Naive thymus-derived CD4-positive, alpha-beta T cell (primary cell): ENCODE data around the gene KCNIP3. TPM values are rescaled to one million over a fixed set of nuclear protein-coding genes. Genes with fewer than 3 reads are reported as not detected.
A peak's percentile ranks its signal among the peaks of the same experiment; 100 is the strongest.

Source experiments
- ATAC-seq: fragments of 150-1000 bp; cut with Tn5 transposase; 2 replicates; pipeline ENCODE4 v1.10.0; 2021; ENCODE audit warnings: mild to moderate bottlenecking, moderate library complexity
- CTCF ChIA-PET: fragments of 350-600 bp; sonication (Branson Sonifier 250); formaldehyde crosslinking; loops from one replicate; lab custom pipeline; 2021; ENCODE audit warnings: antibody characterized with exemption; lab: Charles Lee
- POLR2A ChIA-PET: fragments of 350-600 bp; sonication (Branson Sonifier 250); formaldehyde crosslinking; loops from one replicate; lab custom pipeline; 2021; ENCODE audit warnings: antibody characterized with exemption, inconsistent platforms; lab: Charles Lee
- DNase-seq, 9 donors: peaks; one replicate each; pipeline versions ENCODE4 v3.0.0 to v3.0.0-alpha.2; 2020 to 2022; ENCODE audit warnings: mixed read lengths in 1 of 9
- H3K27ac ChIP-seq: one replicate; pipeline ENCODE4 v1.7.0; 2013; ENCODE audit warnings: mild to moderate bottlenecking, low read depth, low read length, moderate library complexity
- H3K27me3 ChIP-seq, 2 donors: one replicate each; pipeline ENCODE4 v1.7.0; 2013; ENCODE audit warnings: low read length in 2 of 2, mild to moderate bottlenecking in 2 of 2, moderate library complexity in 2 of 2; ENCODE audit not compliant: control insufficient read depth in 2 of 2, insufficient read depth in 2 of 2
- H3K36me3 ChIP-seq, 3 experiments: 1 replicate in 2 of 3; 2 replicates in 1 of 3; pipeline ENCODE4 v1.7.0; 2013; ENCODE audit warnings: low read length in 3 of 3, mild to moderate bottlenecking in 3 of 3, moderate library complexity in 1 of 3; ENCODE audit not compliant: insufficient read depth in 3 of 3, control insufficient read depth in 2 of 3
- H3K4me1 ChIP-seq, 2 donors: one replicate each; pipeline ENCODE4 v1.7.0; 2013; ENCODE audit warnings: low read length in 2 of 2, mild to moderate bottlenecking in 2 of 2, moderate library complexity in 1 of 2; ENCODE audit not compliant: control insufficient read depth in 2 of 2, insufficient read depth in 2 of 2
- H3K4me3 ChIP-seq: 2 replicates; pipeline ENCODE4 v1.7.0; 2013; ENCODE audit warnings: mild to moderate bottlenecking, low read length
- H3K9me3 ChIP-seq, 3 experiments: 1 replicate in 2 of 3; 2 replicates in 1 of 3; pipeline ENCODE4 v1.7.0; 2013; ENCODE audit warnings: low read length in 3 of 3; ENCODE audit not compliant: control insufficient read depth in 2 of 3
- H3K27ac Mint-ChIP-seq, 9 donors: one replicate each; pipeline ENCODE4 v1.8.0; 2020 to 2022; ENCODE audit warnings: mixed read lengths in 9 of 9, mild to moderate bottlenecking in 8 of 9, moderate library complexity in 5 of 9, inconsistent platforms in 2 of 9
- H3K27me3 Mint-ChIP-seq, 5 donors: one replicate each; pipeline ENCODE4 v1.8.0; 2021 to 2022; ENCODE audit warnings: mixed read lengths in 5 of 5, mild to moderate bottlenecking in 1 of 5
- H3K36me3 Mint-ChIP-seq, 5 donors: one replicate each; pipeline ENCODE4 v1.8.0; 2020 to 2022; ENCODE audit warnings: mixed read lengths in 5 of 5, mild to moderate bottlenecking in 3 of 5, inconsistent platforms in 1 of 5
- H3K4me1 Mint-ChIP-seq, 7 donors: one replicate each; pipeline ENCODE4 v1.8.0; 2020 to 2022; ENCODE audit warnings: mixed read lengths in 7 of 7, mild to moderate bottlenecking in 3 of 7, inconsistent platforms in 1 of 7
- H3K4me3 Mint-ChIP-seq, 10 donors: one replicate each; pipeline ENCODE4 v1.8.0; 2020 to 2022; ENCODE audit warnings: mild to moderate bottlenecking in 10 of 10, mixed read lengths in 10 of 10, moderate library complexity in 6 of 10, inconsistent platforms in 2 of 10
- H3K9me3 Mint-ChIP-seq, 11 donors: one replicate each; pipeline ENCODE4 v1.8.0; 2020 to 2022; ENCODE audit warnings: mixed read lengths in 11 of 11, mild to moderate bottlenecking in 4 of 11, inconsistent platforms in 1 of 11, moderate library complexity in 1 of 11
- intact Hi-C, 2 donors: fragments of 100-400 bp; cut with micrococcal nuclease; formaldehyde crosslinking; loops; one replicate each; pipeline ENCODE4 v1.15.1; 2023
- polyA plus RNA-seq, 2 donors: library from polyadenylated mRNA; unstranded; fragments of 300-500 nt; fragmentation: Illumina TruSeq; gene quantifications; one replicate each; pipeline ENCODE4 v1.2.3, GENCODE V29; 2021
- total RNA-seq, 6 experiments: library from RNA in 5 of 6; stranded (reverse) in 5 of 6; gene quantifications; 1 replicate in 5 of 6; 2 replicates in 1 of 6; pipeline ENCODE4 v1.2.3 and lab custom pipeline; 2021 to 2026

KCNIP3 gene
- total and polyA plus RNA-seq, 7 experiments from 2014 or later: 1.0 TPM; not detected in 6

DNA sequence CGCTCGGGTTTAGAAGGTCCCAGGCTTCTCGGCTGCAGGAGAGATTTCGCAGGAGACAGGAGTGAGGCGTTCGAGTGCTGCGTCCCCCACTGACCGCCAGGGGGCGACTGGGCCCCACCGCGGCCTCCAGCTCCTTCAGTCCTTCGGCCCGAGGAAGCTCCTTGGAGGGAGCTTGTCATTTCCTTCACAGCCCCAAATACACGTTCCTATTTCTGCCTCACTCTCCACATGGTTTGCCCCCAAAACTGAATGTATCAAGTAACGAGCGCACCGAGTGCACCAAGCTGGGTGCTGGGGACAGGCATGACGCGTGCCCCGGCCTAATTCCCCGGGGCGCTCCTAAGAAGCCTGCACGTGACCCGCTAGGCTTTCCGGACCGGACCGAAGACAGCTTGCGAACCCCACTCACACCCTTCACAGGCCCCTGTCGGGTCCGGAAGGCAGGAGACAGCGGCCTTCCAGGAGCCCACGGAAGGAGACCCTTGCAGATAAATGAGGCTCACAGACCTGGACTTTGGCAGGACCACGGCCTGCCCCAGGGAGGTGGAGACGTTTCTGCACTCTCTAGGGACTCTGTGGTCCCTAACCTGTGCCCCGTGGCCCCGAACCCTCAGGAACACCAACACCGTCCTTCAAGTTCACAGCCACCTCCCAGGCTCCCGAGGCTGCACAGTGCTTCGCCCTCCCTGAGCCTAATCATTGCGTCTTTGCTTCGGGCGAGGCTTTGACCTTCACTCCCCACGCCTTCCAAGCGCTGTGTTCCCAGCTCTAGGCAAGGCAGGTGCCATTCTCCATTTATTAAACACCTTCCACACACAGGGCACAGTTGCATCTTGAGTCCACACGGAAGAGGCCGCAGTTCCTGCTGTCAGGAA, 92.3 kb downstream of the KCNIP3 start:
- Mint-ChIP-seq H3K4me3 (peak overlapping the region in 1 of 10 donors; percentile 43), H3K27me3 (peaks cover 2 to 7% (median 4%) of the 10 kb centered on the region in 5 donors), H3K36me3 (no peaks in the 10 kb centered on the region), H3K27ac (peak overlapping the region in 1 of 9 donors; percentile 30), H3K4me1 (no peaks in the 10 kb centered on the region), H3K9me3 (peaks cover 0 to 1% (median 0%) of the 10 kb centered on the region in 11 donors)
- Histone ChIP-seq H3K4me3 (no peak overlapping the region), H3K27ac (no peak overlapping the region), H3K27me3 (no peaks in the 10 kb centered on the region), H3K4me1 (no peaks in the 10 kb centered on the region), H3K36me3 (no peaks in the 10 kb centered on the region), H3K9me3 (no peaks in the 10 kb centered on the region)
- DNase-seq (peak in 5 of 9 donors; percentile 14 to 70 (median 24)), ATAC-seq (peak; percentile 63)
- POLR2A ChIA-PET: no interaction called here
- intact Hi-C loops: no loop called here
- CTCF ChIA-PET: interaction anchor here (1.0 kb wide), 1 partner anchor 325 kb away, joined by 4 read pairs; no protein-coding TSS in a partner anchor

DNA sequence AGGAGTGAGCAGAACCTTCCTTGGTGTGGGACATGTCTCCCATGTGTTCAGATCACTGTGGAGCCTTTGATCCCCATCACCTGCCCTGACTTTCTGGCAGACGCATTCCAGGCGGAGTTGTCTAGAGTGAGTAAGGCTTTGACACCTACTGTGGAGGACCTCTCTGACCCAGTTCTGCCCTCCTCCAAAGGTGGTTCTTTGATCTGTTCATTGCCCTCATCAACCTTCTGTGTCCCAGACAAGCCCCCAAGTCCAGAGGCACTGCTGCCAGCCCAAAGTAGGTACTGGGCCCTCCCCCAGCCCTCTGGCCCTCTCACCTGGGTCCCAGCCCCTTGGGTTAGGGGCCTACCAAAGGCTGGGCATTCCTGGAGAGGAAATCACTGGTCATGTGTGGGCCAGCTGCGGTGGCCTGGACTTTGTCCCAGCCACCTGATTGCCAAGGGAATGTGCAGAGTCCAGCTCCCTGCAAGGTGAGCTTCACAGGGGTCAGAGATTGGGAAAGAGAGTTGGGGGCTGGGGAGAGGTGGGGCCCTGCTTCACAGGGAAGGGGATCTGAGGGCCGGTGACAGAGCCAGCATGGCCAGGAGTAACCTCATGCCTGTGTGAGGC, 93.2 kb downstream of the KCNIP3 start:
- no peak overlapping the region for H3K27ac ChIP-seq
- H3K4me1 ChIP-seq: no peaks in the 10 kb centered on the region
- Mint-ChIP-seq H3K9me3 (peaks cover 0 to 1% (median 0%) of the 10 kb centered on the region in 11 donors), H3K36me3 (no peaks in the 10 kb centered on the region), H3K4me3 (no peak overlapping the region), H3K4me1 (peaks cover 0 to 2% (median 0%) of the 10 kb centered on the region in 7 donors), H3K27me3 (peaks cover 2 to 7% (median 4%) of the 10 kb centered on the region in 5 donors), H3K27ac (no peak overlapping the region)
- no peaks in the 10 kb centered on the region for H3K27me3 ChIP-seq
- CTCF ChIA-PET: interaction anchor here (0.6 kb wide), 1 partner anchor 25 kb away, joined by 3 read pairs; no protein-coding TSS in a partner anchor
- H3K4me3 ChIP-seq: no peak overlapping the region
- DNase-seq (no peak), ATAC-seq (no peak)
- intact Hi-C loops: no loop called here
- POLR2A ChIA-PET: no interaction called here
- H3K9me3 ChIP-seq: no peaks in the 10 kb centered on the region
- no peaks in the 10 kb centered on the region for H3K36me3 ChIP-seq

DNA sequence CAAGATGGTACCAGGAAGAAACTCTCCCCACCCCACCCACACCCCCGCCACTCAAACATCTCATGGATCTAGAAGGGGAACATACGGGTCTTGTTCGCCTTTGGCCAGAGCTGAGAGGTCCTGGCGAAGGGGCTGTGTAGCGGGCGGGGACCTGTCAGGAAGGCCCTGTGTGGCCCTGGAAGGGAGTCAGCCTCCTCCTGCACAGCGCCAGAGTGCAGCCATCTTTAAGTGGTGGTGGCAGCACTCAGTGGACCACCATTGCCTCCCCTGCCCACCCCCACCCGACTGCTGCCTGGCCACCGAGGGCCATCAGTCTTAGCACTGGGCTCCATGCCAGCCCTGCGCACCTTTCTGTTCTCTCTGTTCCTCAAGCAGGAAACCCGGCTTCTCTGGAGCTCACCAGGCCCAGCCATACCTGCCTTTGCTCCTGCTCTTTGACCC, 93.8 kb downstream of the KCNIP3 start:
- ChIA-PET POLR2A (no interaction called here), CTCF (interaction anchor here (0.6 kb wide), 1 partner anchor 25 kb away, joined by 3 read pairs; no protein-coding TSS in a partner anchor)
- H3K4me3 Mint-ChIP-seq: no peak overlapping the region

DNA sequence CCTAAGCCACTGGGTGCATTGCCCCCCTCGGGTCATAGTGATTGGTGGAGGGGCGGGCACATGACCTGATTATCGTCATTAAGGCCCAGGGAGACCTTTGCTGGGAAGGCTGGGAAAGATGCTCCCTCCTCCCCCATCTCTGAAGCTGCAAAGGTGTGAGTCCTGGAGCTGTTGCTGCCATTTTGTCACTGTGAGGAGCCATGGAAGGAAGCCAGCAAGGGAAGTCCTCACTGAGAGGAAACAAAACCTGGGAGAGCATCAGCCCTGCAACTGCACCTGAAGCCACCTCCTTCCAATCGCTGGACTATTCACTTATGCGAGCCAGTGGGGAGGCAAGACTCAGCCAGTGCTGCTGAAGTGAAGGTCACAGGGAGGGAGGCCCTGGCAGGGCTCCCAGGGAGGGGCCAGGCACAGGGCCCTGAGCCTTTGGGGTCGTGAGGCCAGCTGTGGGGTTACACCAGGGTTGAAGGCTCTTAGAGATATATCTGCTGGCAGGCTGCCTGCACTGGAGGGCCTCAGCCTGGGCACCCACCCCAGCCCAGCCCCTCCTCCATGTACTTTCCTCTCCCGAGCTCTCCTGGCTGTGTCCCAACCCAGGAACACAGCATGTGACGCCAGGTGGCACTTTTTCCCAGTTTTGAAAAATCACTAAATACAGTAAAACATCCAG, 94.6 kb downstream of the KCNIP3 start:
- Mint-ChIP-seq H3K27ac (no peak overlapping the region), H3K4me1 (peaks cover 0 to 2% (median 0%) of the 10 kb centered on the region in 7 donors), H3K4me3 (no peak overlapping the region), H3K27me3 (peaks cover 0 to 7% (median 2%) of the 10 kb centered on the region in 5 donors), H3K36me3 (no peaks in the 10 kb centered on the region), H3K9me3 (peaks cover 0 to 1% (median 0%) of the 10 kb centered on the region in 11 donors)
- ChIA-PET CTCF (no interaction called here), POLR2A (no interaction called here)
- Histone ChIP-seq H3K27ac (no peak overlapping the region), H3K4me1 (no peaks in the 10 kb centered on the region), H3K36me3 (no peaks in the 10 kb centered on the region), H3K9me3 (no peaks in the 10 kb centered on the region), H3K27me3 (no peaks in the 10 kb centered on the region), H3K4me3 (no peak overlapping the region)
- ATAC-seq (no peak), DNase-seq (no peak)
- intact Hi-C loops: no loop called here

More for the DNA sequence above, 93.8 kb downstream of the KCNIP3 start:
- Mint-ChIP-seq H3K4me1 (peaks cover 0 to 2% (median 0%) of the 10 kb centered on the region in 7 donors), H3K9me3 (peaks cover 0 to 1% (median 0%) of the 10 kb centered on the region in 11 donors), H3K36me3 (no peaks in the 10 kb centered on the region), H3K27ac (no peak overlapping the region), H3K27me3 (peaks cover 2 to 7% (median 4%) of the 10 kb centered on the region in 5 donors)
- ATAC-seq (no peak), DNase-seq (no peak)
- Histone ChIP-seq H3K36me3 (no peaks in the 10 kb centered on the region), H3K4me3 (no peak overlapping the region), H3K4me1 (no peaks in the 10 kb centered on the region), H3K27ac (no peak overlapping the region), H3K27me3 (no peaks in the 10 kb centered on the region), H3K9me3 (no peaks in the 10 kb centered on the region)
- intact Hi-C loops: no loop called here

DNA sequence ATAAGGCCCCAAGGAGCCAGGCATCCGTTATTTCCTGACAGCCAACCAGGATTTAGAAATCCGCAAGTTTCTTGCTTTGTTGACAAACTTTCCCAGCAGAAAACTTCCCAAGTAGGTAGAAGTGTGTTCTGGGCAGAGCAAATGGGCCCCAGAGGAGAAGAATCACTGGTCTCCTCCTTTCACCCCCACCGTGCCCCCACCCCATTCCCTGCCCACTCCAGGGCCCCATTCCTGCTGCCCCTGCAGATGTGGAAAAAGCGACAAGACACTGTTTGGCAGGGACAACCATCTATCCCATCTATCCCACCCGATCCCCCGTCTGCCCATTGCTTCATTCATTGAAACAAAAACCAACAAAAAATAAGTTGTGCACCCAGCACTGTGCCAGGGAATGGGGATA, 95.2 kb downstream of the KCNIP3 start:
- H3K9me3 ChIP-seq: no peaks in the 10 kb centered on the region
- H3K36me3 Mint-ChIP-seq: no peaks in the 10 kb centered on the region
- H3K9me3 Mint-ChIP-seq: peaks cover 0 to 1% (median 0%) of the 10 kb centered on the region in 11 donors
- H3K4me3 ChIP-seq: no peak overlapping the region
- CTCF ChIA-PET: no interaction called here
- no peak overlapping the region for H3K27ac Mint-ChIP-seq
- ATAC-seq (no peak), DNase-seq (no peak)
- peaks cover 0 to 2% (median 0%) of the 10 kb centered on the region in 7 donors for H3K4me1 Mint-ChIP-seq
- no peaks in the 10 kb centered on the region for H3K36me3 ChIP-seq
- H3K27me3 Mint-ChIP-seq: peaks cover 0 to 7% (median 2%) of the 10 kb centered on the region in 5 donors
- H3K27me3 ChIP-seq: no peaks in the 10 kb centered on the region
- H3K4me3 Mint-ChIP-seq: no peak overlapping the region
- H3K27ac ChIP-seq: no peak overlapping the region
- no peaks in the 10 kb centered on the region for H3K4me1 ChIP-seq
- POLR2A ChIA-PET: no interaction called here
- intact Hi-C loops: no loop called here

DNA sequence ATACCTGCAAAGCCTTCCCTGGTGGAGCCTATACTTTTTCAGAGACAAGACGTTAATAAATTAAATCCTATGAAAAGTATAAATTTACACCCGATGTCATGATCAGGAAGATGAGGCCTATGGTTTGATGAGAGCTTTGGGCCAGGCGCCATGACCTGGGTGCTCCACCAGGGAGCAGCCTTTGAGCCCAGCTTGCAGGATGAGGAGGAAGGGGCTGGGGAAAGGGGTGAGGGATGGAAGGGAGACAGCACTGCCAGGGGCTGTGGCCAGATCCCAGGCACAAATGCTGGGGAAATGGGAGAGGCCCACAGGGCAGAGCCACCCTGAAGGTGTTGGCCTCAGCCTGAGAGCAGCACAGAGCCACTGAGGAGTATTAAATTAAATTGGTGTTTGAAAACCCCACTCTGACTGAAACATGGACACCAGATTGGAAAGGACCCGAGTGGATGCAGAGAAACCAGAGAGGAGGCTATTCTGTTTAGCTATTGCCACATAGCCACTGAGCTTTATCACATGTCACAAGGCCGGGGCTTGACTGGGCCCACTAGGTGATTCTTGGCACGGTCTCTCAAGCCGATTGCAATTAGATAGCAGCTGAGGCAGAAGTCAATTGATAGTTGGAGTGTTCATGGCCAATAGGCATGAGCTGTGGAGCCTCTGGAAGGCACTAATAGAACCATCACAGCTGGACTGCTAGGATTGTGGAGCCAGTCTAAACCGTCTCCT, 95.7 kb downstream of the KCNIP3 start:
- H3K27ac ChIP-seq: no peak overlapping the region
- no peaks in the 10 kb centered on the region for H3K36me3 Mint-ChIP-seq
- H3K27me3 Mint-ChIP-seq: peaks cover 0 to 5% (median under 1%) of the 10 kb centered on the region in 5 donors
- H3K27ac Mint-ChIP-seq: no peak overlapping the region
- no peak overlapping the region for H3K4me3 ChIP-seq
- H3K9me3 Mint-ChIP-seq: peaks cover 0 to 1% (median 0%) of the 10 kb centered on the region in 11 donors
- H3K9me3 ChIP-seq: no peaks in the 10 kb centered on the region
- CTCF ChIA-PET: no interaction called here
- DNase-seq (no peak), ATAC-seq (no peak)
- no peaks in the 10 kb centered on the region for H3K4me1 ChIP-seq
- H3K4me3 Mint-ChIP-seq: no peak overlapping the region
- no peaks in the 10 kb centered on the region for H3K36me3 ChIP-seq
- POLR2A ChIA-PET: no interaction called here
- intact Hi-C loops: no loop called here
- no peaks in the 10 kb centered on the region for H3K27me3 ChIP-seq
- peaks cover 0 to 2% (median 0%) of the 10 kb centered on the region in 7 donors for H3K4me1 Mint-ChIP-seq
